Activated T-cell treated with anti-CD3 and anti-CD28 coated beads, Interleukin-2, amount 50 U/mL, for 72 hours (primary cell): Measurements from ENCODE around the gene PRAMEF12. TPM values are rescaled to one million over a fixed set of nuclear protein-coding genes. Genes with fewer than 3 reads are reported as not detected.
"Not testable (repeated sequence)": the region's sequence is repeated elsewhere in the genome, so short reads cannot be mapped to it uniquely, and the experiment has no call there.

ENCODE experiments used
- ATAC-seq, 2 donors: fragments of 150-1000 bp; cut with Tn5 transposase; replicated peaks in 1 of 2; 2 replicates each; pipeline ENCODE4 v1.10.0; 2021; ENCODE audit warnings: moderate library complexity in 2 of 2, mild to moderate bottlenecking in 1 of 2
- DNase-seq, 2 donors: peaks; one replicate each; pipeline ENCODE4 v3.0.0; 2021 to 2022; ENCODE audit warnings: mixed read lengths in 1 of 2
- H3K27ac Mint-ChIP-seq: one replicate; pipeline ENCODE4 v1.8.0; 2022; ENCODE audit warnings: mild to moderate bottlenecking, moderate library complexity, mixed read lengths
- H3K27me3 Mint-ChIP-seq: one replicate; pipeline ENCODE4 v1.8.0; 2022; ENCODE audit warnings: low read depth, mixed read lengths
- H3K36me3 Mint-ChIP-seq, 2 donors: one replicate each; pipeline ENCODE4 v1.8.0; 2022; ENCODE audit warnings: mixed read lengths in 2 of 2, mild to moderate bottlenecking in 1 of 2; ENCODE audit not compliant: insufficient read depth in 2 of 2
- H3K4me1 Mint-ChIP-seq: one replicate; pipeline ENCODE4 v1.8.0; 2022; ENCODE audit warnings: low read depth, mixed read lengths
- H3K4me3 Mint-ChIP-seq, 2 donors: one replicate each; pipeline ENCODE4 v1.8.0; 2022; ENCODE audit warnings: mild to moderate bottlenecking in 2 of 2, mixed read lengths in 2 of 2, moderate library complexity in 2 of 2
- H3K9me3 Mint-ChIP-seq, 2 donors: one replicate each; pipeline ENCODE4 v1.8.0; 2022; ENCODE audit warnings: mixed read lengths in 2 of 2
- total RNA-seq, 2 donors: library from RNA; stranded (reverse); gene quantifications; one replicate each; pipeline ENCODE4 v1.2.3, GENCODE V29; 2022

Gene PRAMEF12
- not detected for total RNA-seq

DNA sequence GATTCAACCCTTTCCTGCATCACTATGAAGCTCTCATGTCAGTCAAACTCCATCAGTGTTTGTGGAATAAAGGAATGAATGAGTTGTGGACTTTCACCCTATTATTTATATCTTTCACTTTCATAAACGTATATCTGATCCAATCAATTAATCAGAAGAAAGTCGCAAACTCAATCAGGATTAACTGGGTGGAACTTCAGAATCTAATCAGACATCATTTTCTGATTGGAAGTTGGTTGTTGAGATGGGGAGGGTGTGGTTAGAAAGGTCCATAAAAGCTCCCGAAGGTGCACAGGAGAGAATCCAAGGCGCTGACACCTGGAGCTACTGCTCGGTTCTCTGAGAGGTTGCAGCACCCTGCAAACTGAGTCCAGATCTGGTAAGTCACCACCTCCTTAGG lies at the start of gene PRAMEF12:
Gene PRAMEF12 (plus strand): TSS at position 301 of the 400 bp plus-strand sequence. CDS start 1,130 bp downstream, outside the sequence.
- ATAC-seq (no peak), DNase-seq (no peak)
- Mint-ChIP-seq H3K36me3 (no peaks in the 10 kb centered on the region), H3K4me1 (no peaks in the 10 kb centered on the region), H3K4me3 (no peak within 1 kb of the TSS), H3K9me3 (no peaks in the 10 kb centered on the region), H3K27me3 (peaks cover 47% of the 10 kb centered on the region), H3K27ac (no peak within 1 kb of the TSS)

DNA sequence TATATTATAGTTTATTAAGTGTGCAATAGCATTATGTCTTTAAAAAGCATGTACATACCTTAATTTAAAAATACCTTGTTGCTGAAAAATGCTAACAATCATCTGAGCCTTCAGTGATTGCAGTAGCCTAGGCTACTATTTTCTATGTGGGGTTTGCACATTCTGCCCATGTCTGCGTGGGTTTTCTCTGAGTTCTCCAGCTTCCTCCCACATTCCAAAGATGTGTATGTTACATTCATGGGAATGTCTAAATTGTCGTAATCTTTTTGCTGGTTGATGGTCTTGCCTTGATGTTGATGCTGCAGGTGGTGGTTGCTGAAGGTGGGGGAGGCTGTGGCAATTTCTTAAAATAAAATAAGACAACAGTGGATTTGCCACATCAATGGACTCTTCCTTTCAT lies 45.1 kb upstream of the PRAMEF12 start:
- Mint-ChIP-seq H3K27ac (no peak overlapping the region), H3K4me1 (no peaks in the 10 kb centered on the region), H3K27me3 (peaks cover 78% of the 10 kb centered on the region), H3K9me3 (peaks cover 9 to 10% of the 10 kb centered on the region in 2 donors), H3K36me3 (peaks cover 2 to 8% of the 10 kb centered on the region in 2 donors), H3K4me3 (no peak overlapping the region)
- DNase-seq (no peak), ATAC-seq (no peak)

DNA sequence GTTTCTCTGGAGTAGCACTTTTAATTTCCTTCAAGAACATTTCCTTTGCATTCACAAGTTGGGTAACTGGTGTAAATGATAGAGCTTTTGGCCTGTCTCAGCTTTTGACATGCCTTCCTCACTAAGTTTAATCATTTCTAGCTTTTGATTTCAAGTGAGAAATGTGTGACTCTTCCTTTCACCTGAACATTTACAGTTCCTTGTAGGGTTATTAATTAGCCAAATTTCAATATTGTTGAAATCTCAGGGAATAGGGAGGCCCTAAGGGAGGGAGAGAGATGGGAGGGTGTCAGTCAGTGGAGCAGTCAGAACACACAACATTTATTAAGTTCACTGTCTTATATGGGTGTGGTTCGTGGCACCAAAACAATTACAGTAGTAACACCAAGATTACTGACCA lies 43.4 kb upstream of the PRAMEF12 start:
- DNase-seq (no peak), ATAC-seq (no peak)
- Mint-ChIP-seq H3K36me3 (peaks cover 2 to 13% of the 10 kb centered on the region in 2 donors), H3K4me3 (no peak overlapping the region), H3K27me3 (peaks cover 80% of the 10 kb centered on the region), H3K9me3 (peaks cover 10 to 11% of the 10 kb centered on the region in 2 donors), H3K4me1 (no peaks in the 10 kb centered on the region), H3K27ac (no peak overlapping the region)

DNA sequence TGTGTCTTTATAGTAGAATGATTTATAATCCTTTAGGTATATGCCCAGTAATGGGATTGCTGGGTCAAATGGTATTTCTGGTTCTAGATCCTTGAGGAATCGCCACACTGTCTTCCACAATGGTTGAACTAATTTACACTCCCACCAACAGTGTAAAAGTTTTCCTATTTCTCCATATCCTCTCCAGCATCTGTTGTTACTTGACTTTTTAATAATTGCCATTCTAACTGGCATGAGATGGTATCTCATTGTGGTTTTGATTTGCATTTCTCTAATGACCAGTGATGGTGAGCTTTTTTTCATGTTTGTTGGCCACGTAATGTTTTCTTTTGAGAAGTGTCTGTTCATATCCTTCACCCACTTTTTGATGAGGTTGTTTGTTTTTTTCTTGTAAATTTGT lies 42.5 kb upstream of the PRAMEF12 start:
- not testable (repeated sequence) for H3K4me1 Mint-ChIP-seq, ATAC-seq, H3K27ac Mint-ChIP-seq, DNase-seq, H3K4me3 Mint-ChIP-seq
- Mint-ChIP-seq H3K27me3 (peaks cover 76% of the 10 kb centered on the region), H3K36me3 (peaks cover 6 to 16% of the 10 kb centered on the region in 2 donors), H3K9me3 (peaks cover 11 to 14% of the 10 kb centered on the region in 2 donors)

DNA sequence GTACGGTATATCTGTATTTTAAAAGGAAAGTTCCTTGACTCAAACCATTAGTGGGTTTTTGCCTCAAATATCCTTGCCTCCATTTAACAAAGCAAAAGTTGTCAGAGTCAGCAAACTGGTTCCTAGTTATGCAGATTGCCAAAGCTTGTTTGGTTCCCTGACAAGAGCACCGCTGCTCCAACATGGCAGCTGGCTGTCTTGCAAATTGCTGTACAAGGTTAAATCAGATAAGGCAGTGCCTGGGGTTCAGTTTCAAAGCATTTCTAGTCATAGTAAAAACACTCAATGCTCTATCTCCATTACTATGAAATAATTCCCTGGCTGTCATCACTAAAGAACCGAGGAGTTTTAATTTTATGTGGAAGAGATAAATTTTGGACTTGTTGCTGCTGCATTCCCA lies 38.9 kb upstream of the PRAMEF12 start:
- H3K9me3 Mint-ChIP-seq = peaks cover 14 to 15% of the 10 kb centered on the region in 2 donors
- peaks cover 10 to 16% of the 10 kb centered on the region in 2 donors for H3K36me3 Mint-ChIP-seq
- H3K4me3 Mint-ChIP-seq = no peak overlapping the region
- DNase-seq (no peak), ATAC-seq (no peak)
- no peaks in the 10 kb centered on the region for H3K4me1 Mint-ChIP-seq
- no peak overlapping the region for H3K27ac Mint-ChIP-seq
- H3K27me3 Mint-ChIP-seq = peaks cover 80% of the 10 kb centered on the region

DNA sequence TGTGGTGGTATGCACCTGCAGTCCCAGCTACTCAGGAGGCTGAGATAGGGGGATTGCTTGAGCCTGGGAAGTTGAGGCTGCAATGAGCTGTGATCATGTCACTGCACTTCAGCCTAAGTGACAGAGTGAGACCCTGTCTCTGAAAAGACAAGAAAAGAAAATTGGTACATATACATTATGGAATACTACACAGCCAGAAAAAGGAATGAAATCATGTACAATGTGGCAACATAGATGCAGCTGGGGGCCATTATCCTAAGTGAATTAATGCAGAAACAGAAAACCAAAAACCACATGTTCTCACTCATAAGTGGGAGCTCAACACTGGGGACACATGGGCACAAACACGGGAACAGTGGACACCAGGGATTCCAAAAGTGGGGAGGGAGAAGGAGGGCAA lies 34.6 kb upstream of the PRAMEF12 start:
- peaks cover 5 to 8% of the 10 kb centered on the region in 2 donors for H3K9me3 Mint-ChIP-seq
- H3K4me3 Mint-ChIP-seq = no peak overlapping the region
- ATAC-seq = no peak
- H3K4me1 Mint-ChIP-seq = no peaks in the 10 kb centered on the region
- peaks cover 50% of the 10 kb centered on the region for H3K27me3 Mint-ChIP-seq
- no peak for DNase-seq
- peaks cover 3 to 7% of the 10 kb centered on the region in 2 donors for H3K36me3 Mint-ChIP-seq
- no peak overlapping the region for H3K27ac Mint-ChIP-seq

DNA sequence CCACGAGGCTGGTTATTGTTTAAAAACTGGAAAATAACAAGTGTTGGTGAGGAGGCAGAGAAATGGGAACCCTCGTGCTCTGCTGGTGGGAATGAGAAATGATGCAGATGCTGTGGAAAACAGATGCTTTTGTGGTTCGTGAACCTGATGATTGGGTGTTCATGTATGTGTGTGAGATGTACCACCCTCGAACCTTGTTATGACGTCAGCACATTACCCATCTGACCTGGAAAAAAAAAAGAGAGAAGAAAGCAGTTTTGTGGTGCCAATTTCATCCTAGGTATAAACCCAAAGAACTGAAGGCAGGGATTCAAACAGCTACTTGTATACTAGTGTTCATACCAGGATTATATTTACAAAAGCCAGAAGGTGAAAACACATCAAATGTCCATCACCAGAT lies 33.9 kb upstream of the PRAMEF12 start:
- H3K9me3 Mint-ChIP-seq = peaks cover 5 to 8% of the 10 kb centered on the region in 2 donors
- no peak overlapping the region for H3K4me3 Mint-ChIP-seq
- H3K36me3 Mint-ChIP-seq = peaks cover 3 to 7% of the 10 kb centered on the region in 2 donors
- peaks cover 47% of the 10 kb centered on the region for H3K27me3 Mint-ChIP-seq
- no peaks in the 10 kb centered on the region for H3K4me1 Mint-ChIP-seq
- no peak overlapping the region for H3K27ac Mint-ChIP-seq
- DNase-seq (no peak), ATAC-seq (no peak)

DNA sequence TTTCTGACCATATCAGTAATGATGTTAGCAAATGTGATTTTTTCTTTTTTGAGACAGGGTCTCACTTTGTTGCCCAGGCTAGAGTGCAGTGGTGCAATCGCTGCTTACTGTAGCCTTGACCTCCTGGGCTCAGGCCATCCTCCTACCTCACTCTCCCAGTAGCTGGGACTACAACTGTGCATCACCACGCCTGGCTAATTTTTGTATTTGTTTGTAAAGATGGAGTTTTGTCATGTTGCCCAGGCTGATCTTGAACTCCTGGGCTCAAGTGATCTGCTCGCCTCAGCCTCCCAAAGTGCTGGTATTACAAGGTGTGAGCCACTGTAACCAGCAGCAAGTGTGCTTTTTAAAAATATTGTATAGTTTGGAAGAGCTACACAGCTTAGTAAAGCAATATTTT lies 31.6 kb upstream of the PRAMEF12 start:
- DNase-seq (no peak), ATAC-seq (no peak)
- Mint-ChIP-seq H3K27me3 (peaks cover 45% of the 10 kb centered on the region), H3K27ac (no peak overlapping the region), H3K36me3 (peaks cover 2 to 5% of the 10 kb centered on the region in 2 donors), H3K9me3 (peaks cover 1 to 4% of the 10 kb centered on the region in 2 donors), H3K4me1 (peaks cover 18% of the 10 kb centered on the region), H3K4me3 (no peak overlapping the region)

DNA sequence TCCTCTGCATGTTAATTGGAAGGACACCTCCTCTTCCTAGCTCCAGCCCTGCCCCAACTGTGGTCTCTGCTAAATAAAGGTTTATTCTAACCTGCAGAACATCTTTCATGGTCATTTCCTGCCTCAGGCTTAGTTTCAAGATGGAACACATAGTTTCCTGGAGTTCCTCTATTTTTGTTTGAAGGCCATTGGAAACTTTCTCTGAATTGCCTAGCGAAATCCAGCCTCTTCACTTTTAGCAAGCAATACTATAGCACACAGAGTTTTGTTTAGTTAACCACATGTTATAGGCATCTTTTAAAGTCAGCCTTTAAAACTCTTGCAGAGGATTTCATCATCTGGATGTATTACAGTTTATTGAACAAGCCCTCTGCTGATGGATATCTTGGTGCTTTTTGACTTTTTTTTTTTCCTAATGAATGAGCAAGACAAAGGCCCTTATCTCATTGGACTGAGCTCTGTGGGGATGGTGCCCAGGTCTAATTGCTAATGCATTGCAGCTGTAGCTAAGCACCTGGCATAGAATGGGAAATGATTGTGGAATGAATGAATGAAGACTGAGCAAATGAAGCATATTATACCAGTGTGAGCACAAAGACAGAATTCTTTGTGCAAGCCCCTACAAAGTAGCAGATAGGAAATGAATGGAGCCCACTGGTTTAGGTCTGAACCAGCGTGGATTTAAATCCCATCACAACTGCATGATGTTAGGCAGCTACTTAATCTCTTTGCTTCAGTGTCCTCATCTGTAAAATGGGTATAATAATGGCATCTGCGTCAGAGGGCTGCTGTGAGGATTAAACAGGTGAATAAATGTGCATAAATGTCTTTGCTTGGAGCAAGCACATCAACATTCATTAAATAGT lies 28.2 kb upstream of the PRAMEF12 start:
- peak in 1 of 2 donors; percentile 3 for DNase-seq
- Mint-ChIP-seq H3K9me3 (peaks cover 15 to 19% of the 10 kb centered on the region in 2 donors), H3K36me3 (peaks cover 14 to 25% of the 10 kb centered on the region in 2 donors), H3K4me3 (peak overlapping the region; percentile 52), H3K27me3 (peaks cover 46% of the 10 kb centered on the region), H3K27ac (peak overlapping the region; percentile 61), H3K4me1 (peaks cover 18% of the 10 kb centered on the region)
- peak; percentile 64 to 66 for ATAC-seq

DNA sequence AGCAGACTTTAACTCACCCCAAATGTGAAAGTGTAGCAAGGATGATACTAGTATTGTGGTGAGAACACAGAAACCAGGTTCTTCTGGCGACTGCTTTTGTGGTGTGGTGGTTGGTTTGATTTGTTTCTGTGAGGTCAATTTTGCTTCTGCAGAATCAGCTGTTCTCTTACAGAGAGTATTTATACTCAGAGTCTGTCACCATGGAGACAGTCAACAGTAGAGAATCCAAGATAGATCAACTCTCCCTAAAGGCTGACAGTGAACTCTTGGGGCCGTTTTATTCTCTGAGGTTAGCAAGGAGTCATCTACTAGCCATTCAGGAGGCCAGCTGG lies 27.6 kb upstream of the PRAMEF12 start, which contains the start of gene CFAP107:
Gene CFAP107 (plus strand): TSS at position 209 of the 332 bp plus-strand sequence. CDS start 231 bp downstream, outside the sequence.
- ATAC-seq (peak; percentile 85 to 88), DNase-seq (peak; percentile 29 to 34)
- peaks cover 17 to 21% of the 10 kb centered on the region in 2 donors for H3K9me3 Mint-ChIP-seq
- H3K27ac Mint-ChIP-seq = peak within 1 kb of the TSS; percentile 61
- H3K4me1 Mint-ChIP-seq = peaks cover 18% of the 10 kb centered on the region
- peaks cover 52% of the 10 kb centered on the region for H3K27me3 Mint-ChIP-seq
- peaks cover 16 to 27% of the 10 kb centered on the region in 2 donors for H3K36me3 Mint-ChIP-seq
- peak within 1 kb of the TSS; percentile 52 for H3K4me3 Mint-ChIP-seq

DNA sequence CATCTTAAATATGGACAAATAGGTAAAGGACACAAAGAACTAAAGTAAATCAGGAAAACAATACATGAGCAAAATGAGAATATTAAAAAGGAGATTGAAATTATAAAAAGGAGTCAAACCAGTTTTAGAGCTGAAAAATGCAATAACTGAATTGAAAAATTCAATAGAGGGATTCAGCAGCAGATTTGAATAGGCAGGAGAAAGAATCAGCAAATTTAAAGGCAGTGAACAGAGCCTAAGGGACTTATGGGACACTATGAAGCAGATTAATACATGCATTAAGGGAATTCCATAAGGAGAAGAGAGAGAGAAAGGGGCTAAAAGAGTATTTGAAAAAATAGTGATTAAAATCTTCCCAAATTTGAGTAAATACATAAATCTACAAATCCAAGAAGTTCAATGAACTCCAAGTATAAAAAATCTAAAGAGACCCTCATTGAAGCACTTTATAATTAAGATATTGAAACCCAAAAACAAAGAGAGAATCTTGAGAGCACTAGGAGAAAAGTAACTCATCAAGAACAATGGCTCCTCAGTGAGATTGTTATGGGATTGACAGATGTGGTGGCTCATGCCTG lies 24.7 kb upstream of the PRAMEF12 start:
- DNase-seq = no peak
- Mint-ChIP-seq H3K4me3 (no peak overlapping the region), H3K9me3 (peaks cover 17 to 21% of the 10 kb centered on the region in 2 donors), H3K27me3 (peaks cover 63% of the 10 kb centered on the region), H3K27ac (no peak overlapping the region), H3K4me1 (peaks cover 18% of the 10 kb centered on the region), H3K36me3 (peaks cover 16 to 28% of the 10 kb centered on the region in 2 donors)
- no peak for ATAC-seq

DNA sequence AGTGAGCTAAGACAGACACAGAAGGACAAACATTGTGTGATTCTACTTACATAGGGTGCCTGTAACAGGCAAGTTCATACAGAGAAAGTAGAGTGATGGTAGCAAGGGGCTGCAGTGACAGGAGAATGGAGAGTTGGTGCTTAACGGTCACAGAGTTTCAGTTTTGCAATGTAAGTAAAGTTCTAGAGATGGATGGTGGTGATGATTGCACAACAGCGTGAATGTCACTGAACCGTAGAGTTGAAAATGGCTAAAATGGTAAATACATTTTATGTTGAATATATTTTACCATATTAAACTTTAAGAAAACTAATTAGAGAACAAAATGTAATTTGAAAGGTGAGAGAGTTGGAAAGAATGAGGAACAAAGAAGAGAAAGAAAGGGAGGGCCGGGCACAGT lies 18.8 kb upstream of the PRAMEF12 start:
- Mint-ChIP-seq H3K9me3 (peaks cover 4 to 6% of the 10 kb centered on the region in 2 donors), H3K4me3 (no peak overlapping the region)

DNA sequence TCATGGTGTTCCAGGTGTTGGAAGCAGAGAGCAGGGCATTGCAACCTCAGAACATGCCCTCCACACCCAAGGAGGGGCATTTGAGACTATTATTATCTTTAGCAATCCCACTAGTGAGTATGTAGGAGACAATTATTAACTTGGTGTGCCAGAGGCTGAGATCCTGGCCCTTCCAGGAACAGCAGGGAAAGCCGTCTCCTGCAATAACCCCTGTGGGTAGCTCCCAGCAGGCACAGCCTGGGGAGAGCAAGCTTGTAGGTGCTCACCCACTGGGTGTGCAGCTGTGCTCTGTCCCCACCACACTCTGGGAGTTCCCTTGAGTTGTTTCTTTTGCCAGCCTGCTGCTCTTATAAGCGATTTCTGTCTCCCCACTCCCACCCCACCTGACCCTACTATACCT lies 17.3 kb upstream of the PRAMEF12 start:
- no peaks in the 10 kb centered on the region for H3K36me3 Mint-ChIP-seq
- H3K27me3 Mint-ChIP-seq = peaks cover 44% of the 10 kb centered on the region
- H3K27ac Mint-ChIP-seq = no peak overlapping the region
- ATAC-seq (no peak), DNase-seq (no peak)
- H3K4me3 Mint-ChIP-seq = no peak overlapping the region
- H3K9me3 Mint-ChIP-seq = no peaks in the 10 kb centered on the region
- no peaks in the 10 kb centered on the region for H3K4me1 Mint-ChIP-seq

More for the DNA sequence above, 18.8 kb upstream of the PRAMEF12 start:
- Mint-ChIP-seq H3K27ac (no peak overlapping the region), H3K27me3 (peaks cover 55% of the 10 kb centered on the region), H3K4me1 (no peaks in the 10 kb centered on the region), H3K36me3 (peaks cover 3 to 5% of the 10 kb centered on the region in 2 donors)
- no peak for ATAC-seq
- no peak for DNase-seq
